Ovary (tissue), 3 donors: Measurements from ENCODE around the gene NCMAP.

Experiments used
- CTCF ChIP-seq, 3 donors: fragments of 450-650 bp in 2 of 3; fragments of 200-600 bp in 1 of 3; IDR thresholded peaks; one replicate each; pipeline versions ENCODE4 v1.5.1 to v1.8.0; 2016 to 2022; ENCODE audit warnings: antibody characterized with exemption in 3 of 3, mild to moderate bottlenecking in 1 of 3
- POLR2A ChIP-seq: fragments of 450-650 bp; IDR thresholded peaks from one replicate; pipeline ENCODE4 v1.6.1; 2017; ENCODE audit warnings: antibody characterized with exemption, mild to moderate bottlenecking, moderate library complexity
- donor health status: DM: no; HTN: no; CAD: no.

GRCh38 chr1:24551960-24552571 lies 3.8 kb upstream of the NCMAP start:
- TF ChIP-seq POLR2A (no peak), CTCF (IDR thresholded peaks at IDR 0.05) (no peak)
